ENCODE results near the gene OTUB2. TPM values are rescaled to one million over a fixed set of nuclear protein-coding genes. Genes with fewer than 3 reads are reported as not detected.

OTUB2 gene
- total RNA-seq, 2 donors from 2014 or later = 2.2 to 2.7 TPM

DNA sequence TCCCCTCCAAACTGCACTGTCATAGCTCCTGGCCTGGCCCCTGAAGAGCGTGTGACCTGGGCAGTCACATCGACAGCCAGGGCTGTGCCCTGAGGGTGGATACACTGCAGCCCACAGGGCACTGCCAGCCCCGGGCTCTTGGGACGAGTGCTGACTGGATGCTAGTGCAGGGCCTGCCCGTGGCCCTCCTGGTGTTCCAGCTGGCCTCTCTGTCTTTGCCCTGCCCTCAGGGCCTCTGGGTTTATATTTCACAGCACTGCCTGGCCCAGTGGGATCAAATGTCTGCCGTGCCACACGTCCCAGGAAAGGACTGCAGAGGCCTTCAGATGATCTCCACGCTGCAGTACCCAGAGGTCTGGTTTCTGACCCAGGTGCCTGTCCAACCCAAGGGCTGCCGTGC, 39.2 kb upstream of the OTUB2 start:
- H3K4me1 ChIP-seq = no peaks in the 10 kb centered on the region
- H3K9ac ChIP-seq (ENCODE audit: low read depth in 2 of 2, low read length in 2 of 2) = no peak overlapping the region
- TF ChIP-seq, protein P1, sequence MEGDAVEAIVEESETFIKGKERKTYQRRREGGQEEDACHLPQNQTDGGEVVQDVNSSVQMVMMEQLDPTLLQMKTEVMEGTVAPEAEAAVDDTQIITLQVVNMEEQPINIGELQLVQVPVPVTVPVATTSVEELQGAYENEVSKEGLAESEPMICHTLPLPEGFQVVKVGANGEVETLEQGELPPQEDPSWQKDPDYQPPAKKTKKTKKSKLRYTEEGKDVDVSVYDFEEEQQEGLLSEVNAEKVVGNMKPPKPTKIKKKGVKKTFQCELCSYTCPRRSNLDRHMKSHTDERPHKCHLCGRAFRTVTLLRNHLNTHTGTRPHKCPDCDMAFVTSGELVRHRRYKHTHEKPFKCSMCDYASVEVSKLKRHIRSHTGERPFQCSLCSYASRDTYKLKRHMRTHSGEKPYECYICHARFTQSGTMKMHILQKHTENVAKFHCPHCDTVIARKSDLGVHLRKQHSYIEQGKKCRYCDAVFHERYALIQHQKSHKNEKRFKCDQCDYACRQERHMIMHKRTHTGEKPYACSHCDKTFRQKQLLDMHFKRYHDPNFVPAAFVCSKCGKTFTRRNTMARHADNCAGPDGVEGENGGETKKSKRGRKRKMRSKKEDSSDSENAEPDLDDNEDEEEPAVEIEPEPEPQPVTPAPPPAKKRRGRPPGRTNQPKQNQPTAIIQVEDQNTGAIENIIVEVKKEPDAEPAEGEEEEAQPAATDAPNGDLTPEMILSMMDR (IDR thresholded peaks at IDR 0.05) = no peak
- DNase-seq = no peak
- no peaks in the 10 kb centered on the region for H3K36me3 ChIP-seq
- no peaks in the 10 kb centered on the region for H3K27me3 ChIP-seq
- no peak overlapping the region for H3K27ac ChIP-seq
- intact Hi-C loops (cut with DNase I) = no loop called here
- H3K4me3 ChIP-seq = no peak overlapping the region
- H3K9me3 ChIP-seq = no peaks in the 10 kb centered on the region

DNA sequence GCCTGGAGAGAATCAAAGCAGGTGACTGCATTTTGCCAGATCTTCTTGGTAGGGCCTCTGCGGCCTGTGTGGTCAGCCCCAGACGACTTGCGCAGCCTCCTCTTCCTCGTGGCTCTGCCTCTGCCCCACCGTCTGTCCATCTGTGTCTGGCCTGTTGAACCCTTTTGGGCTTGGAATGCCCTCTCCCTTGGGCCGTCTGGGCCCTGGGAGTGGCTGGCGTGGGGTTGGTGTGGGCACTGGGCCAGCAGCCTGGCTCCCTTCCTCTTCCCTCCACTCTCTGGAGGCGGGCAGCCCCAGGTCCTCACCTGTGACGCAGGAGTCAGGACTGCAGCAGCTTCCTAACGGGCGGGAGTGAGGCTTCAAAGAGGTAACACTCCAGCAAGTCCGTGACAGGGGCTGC, 38.8 kb upstream of the OTUB2 start:
- TF ChIP-seq, protein P1 (IDR thresholded peaks at IDR 0.05) = no peak
- intact Hi-C loops (cut with DNase I) = no loop called here
- Histone ChIP-seq H3K27ac (no peak overlapping the region), H3K4me1 (no peaks in the 10 kb centered on the region), H3K9me3 (no peaks in the 10 kb centered on the region), H3K9ac (ENCODE audit: low read depth in 2 of 2, low read length in 2 of 2) (no peak overlapping the region), H3K4me3 (no peak overlapping the region), H3K36me3 (no peaks in the 10 kb centered on the region), H3K27me3 (no peaks in the 10 kb centered on the region)
- DNase-seq = no peak

DNA sequence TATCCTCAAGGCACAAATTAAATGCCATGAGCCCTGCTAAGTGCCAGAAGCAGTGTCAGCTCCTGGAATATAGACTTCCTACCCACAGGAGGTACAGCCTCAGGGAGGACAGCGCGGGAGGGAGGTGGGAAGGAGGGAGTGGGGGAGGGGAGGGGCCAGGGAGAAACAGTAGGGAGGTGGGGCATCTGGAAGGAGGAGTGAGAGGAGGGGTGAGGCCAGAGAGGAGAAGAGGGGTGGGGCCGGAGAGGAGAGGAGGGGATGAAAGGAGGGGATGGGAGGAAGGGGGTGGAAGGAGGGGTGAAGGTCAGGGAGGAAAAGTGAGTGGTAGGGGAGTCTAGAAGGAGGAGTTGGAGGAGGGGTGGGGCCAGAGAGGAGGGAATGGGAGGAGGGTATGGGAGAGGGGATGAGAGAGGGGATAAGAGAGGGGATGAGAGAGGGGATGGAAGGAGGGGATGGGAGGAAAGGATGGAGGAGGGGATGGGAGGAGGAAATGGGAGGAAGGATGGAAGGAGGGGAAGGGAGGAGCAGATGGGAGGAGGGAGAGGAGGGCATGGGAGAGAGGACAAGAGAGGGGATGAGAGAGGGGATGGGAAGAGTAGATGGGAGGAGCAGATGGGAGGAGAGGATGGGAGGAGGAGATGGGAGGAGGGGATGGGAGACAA, 38.2 kb upstream of the OTUB2 start:
- H3K27ac ChIP-seq = no peak overlapping the region
- H3K27me3 ChIP-seq = no peaks in the 10 kb centered on the region
- H3K4me3 ChIP-seq = no peak overlapping the region
- H3K9me3 ChIP-seq = no peaks in the 10 kb centered on the region
- no peaks in the 10 kb centered on the region for H3K4me1 ChIP-seq
- intact Hi-C loops (cut with DNase I) = no loop called here
- no peak for DNase-seq
- no peak overlapping the region for H3K9ac ChIP-seq (ENCODE audit: low read depth in 2 of 2, low read length in 2 of 2)
- TF ChIP-seq, protein P1 (IDR thresholded peaks at IDR 0.05) = no peak
- H3K36me3 ChIP-seq = no peaks in the 10 kb centered on the region

DNA sequence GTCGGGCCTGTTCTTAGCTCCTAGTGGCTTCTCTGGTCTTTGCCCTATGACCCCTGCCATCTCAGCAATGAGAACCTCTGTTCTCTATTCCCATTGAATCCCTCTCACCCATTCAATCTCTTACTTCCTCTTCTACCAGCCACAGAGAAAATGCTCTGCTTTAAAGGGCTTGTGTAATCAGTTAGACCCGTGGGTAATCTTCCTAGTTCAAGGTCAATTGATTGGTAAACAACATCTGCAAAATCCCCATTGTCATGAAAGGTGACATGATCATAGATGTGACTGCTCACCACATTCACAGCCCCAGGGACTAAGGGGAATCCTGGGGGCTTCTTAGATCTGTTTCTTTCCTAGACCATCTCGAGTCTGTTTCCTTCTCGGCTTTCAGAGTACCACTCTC, 36.2 kb upstream of the OTUB2 start:
- no peaks in the 10 kb centered on the region for H3K27me3 ChIP-seq
- no peak for DNase-seq
- no peaks in the 10 kb centered on the region for H3K4me1 ChIP-seq
- H3K9ac ChIP-seq (ENCODE audit: low read depth in 2 of 2, low read length in 2 of 2) = no peak overlapping the region
- no peak overlapping the region for H3K4me3 ChIP-seq
- no peaks in the 10 kb centered on the region for H3K36me3 ChIP-seq
- H3K27ac ChIP-seq = no peak overlapping the region
- no peaks in the 10 kb centered on the region for H3K9me3 ChIP-seq
- TF ChIP-seq, protein P1 (IDR thresholded peaks at IDR 0.05) = no peak
- intact Hi-C loops (cut with DNase I) = no loop called here

DNA sequence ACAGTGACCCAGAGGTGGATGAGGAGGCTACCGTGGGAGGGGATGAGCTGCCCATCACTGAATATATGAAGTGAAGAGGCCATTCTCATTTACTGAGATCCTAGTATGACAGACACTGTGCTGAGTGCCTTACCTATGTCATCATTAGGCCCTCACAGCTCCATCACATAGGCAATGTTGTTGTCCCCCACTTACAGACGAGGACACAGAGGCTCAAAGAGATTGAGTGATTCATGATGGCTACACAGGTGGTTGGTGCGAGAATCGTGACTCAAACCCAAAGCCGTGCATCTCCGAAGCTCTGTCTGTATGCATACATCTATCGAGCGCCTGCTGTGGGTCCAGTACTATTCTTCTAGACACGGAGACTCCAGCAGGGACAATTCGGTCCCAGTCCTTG, 34.9 kb upstream of the OTUB2 start:
- intact Hi-C loops (cut with DNase I) = no loop called here
- TF ChIP-seq, protein P1 (IDR thresholded peaks at IDR 0.05) = no peak
- H3K27me3 ChIP-seq = no peaks in the 10 kb centered on the region
- DNase-seq = no peak
- H3K4me1 ChIP-seq = no peaks in the 10 kb centered on the region
- no peaks in the 10 kb centered on the region for H3K36me3 ChIP-seq
- H3K4me3 ChIP-seq = no peak overlapping the region
- no peaks in the 10 kb centered on the region for H3K9me3 ChIP-seq
- H3K27ac ChIP-seq = no peak overlapping the region
- no peak overlapping the region for H3K9ac ChIP-seq (ENCODE audit: low read depth in 2 of 2, low read length in 2 of 2)

Data from colonic mucosa (tissue), 4 donors.